Measurements from ENCODE around the gene ADAT1.

ADAT1 gene

DNA sequence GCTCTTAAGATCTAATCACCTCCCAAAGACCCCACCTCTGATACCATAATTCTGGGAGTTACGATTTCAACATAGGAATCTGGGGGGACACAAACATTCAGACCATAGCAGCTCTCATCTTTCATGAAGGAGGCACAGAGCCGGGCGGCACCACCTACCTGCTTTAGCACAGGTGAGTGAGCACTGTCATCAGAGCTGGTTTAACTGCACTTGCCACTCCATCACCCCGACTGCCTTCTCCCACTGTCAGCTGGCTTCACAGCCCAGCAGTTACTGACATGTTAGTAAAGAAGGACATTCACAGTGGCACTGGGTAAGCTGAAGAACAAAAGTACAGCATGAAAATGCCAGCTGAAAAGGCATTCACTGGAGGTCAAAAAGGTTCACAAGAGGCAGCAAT is 34.4 kb downstream of the ADAT1 start:
- H3K4me2 ChIP-seq (ENCODE audit: low read depth, low read length): no peak overlapping the region

DNA sequence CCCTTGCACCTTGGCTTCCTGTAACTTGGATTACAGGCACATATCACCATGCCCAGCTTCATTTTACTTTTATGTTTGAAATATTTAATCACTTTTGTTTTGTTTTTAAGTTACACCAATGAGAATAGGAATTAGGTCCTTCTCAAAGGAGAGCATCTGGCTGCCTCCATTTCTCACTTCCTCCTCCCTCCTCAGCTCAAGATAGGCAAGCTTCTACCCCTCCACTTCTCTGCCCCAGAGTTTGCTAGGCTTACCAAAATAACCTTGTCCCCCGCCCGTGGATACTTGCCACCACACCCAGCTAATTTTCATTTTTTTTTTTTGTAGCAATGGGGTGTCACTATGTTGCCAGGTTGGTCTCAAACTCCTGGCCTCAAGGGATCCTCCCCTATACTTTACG is 39.0 kb downstream of the ADAT1 start:
- H3K27ac ChIP-seq (ENCODE audit: low read length): no peak overlapping the region
- DNase-seq: no peak

More for the DNA sequence above, 34.4 kb downstream of the ADAT1 start:
- no peaks in the 10 kb centered on the region for H3K27me3 ChIP-seq (replicated peaks; ENCODE audit: insufficient read depth, low read length)
- H3F3A ChIP-seq (ENCODE audit: insufficient read depth, low read length): no peaks in the 10 kb centered on the region
- no peak overlapping the region for H2AFZ ChIP-seq (ENCODE audit: low read length)
- H3K79me2 ChIP-seq (ENCODE audit: low read length): no peaks in the 10 kb centered on the region
- H3K9me3 ChIP-seq (replicated peaks; ENCODE audit: insufficient read depth, low read length): no peaks in the 10 kb centered on the region
- no peak overlapping the region for H3K27ac ChIP-seq (ENCODE audit: low read length)
- no peak overlapping the region for H3K9ac ChIP-seq (ENCODE audit: low read length)
- no peak for TF ChIP-seq CTCF (IDR thresholded peaks at IDR 0.05; ENCODE audit: low read length)
- TF ChIP-seq EZH2phosphoT487 (IDR thresholded peaks at IDR 0.05; ENCODE audit: low read length): no peak
- no peak for TF ChIP-seq EZH2 (optimal IDR thresholded peaks at IDR 0.05; ENCODE audit: low read depth, low read length)
- H3K4me1 ChIP-seq (ENCODE audit: low read length): no peaks in the 10 kb centered on the region
- DNase-seq: no peak
- H3K9me2 ChIP-seq (replicated peaks; ENCODE audit: insufficient read depth, low read length): no peaks in the 10 kb centered on the region
- no peaks in the 10 kb centered on the region for H4K20me1 ChIP-seq (ENCODE audit: insufficient read depth, low read length)
- H3K4me3 ChIP-seq (ENCODE audit: low read length): no peak overlapping the region
- H3K36me3 ChIP-seq (replicated peaks; ENCODE audit: insufficient read depth, low read length): no peaks in the 10 kb centered on the region

DNA sequence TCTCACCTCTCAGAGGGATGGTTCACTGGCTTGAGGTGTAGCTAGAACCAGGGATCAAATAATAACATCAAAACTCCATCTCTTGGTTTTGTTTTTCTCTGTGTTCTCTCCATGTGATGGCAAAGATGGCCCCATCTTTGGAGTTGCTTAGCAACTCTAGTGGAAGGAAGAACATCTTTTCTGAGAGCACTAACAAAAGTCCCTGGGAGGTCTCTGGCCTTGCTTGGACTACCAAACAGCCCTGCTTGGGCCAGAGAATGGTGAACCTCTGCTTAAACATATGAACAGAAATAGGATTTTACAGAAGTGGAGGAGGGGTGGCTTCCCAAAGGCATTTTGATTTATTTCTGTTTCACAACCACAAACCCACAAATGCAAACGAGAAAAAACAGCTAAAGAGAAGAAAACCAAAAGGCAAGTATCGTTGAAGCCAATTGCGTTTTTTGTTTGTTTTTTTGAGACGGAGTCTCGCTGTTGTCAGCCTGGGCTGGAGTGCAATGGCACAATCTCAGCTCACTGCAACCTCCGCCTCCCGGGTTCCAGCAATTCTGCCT is 43.7 kb downstream of the ADAT1 start:
- no peaks in the 10 kb centered on the region for H4K20me1 ChIP-seq (ENCODE audit: insufficient read depth, low read length)
- H3K79me2 ChIP-seq (ENCODE audit: low read length): no peaks in the 10 kb centered on the region
- no peak overlapping the region for H3K4me3 ChIP-seq (ENCODE audit: low read length)
- no peak for TF ChIP-seq EZH2phosphoT487 (IDR thresholded peaks at IDR 0.05; ENCODE audit: low read length)
- TF ChIP-seq EZH2 (optimal IDR thresholded peaks at IDR 0.05; ENCODE audit: low read depth, low read length): no peak
- no peak for TF ChIP-seq CTCF (IDR thresholded peaks at IDR 0.05; ENCODE audit: low read length)
- no peaks in the 10 kb centered on the region for H3K9me2 ChIP-seq (replicated peaks; ENCODE audit: insufficient read depth, low read length)
- DNase-seq: no peak
- H3K9me3 ChIP-seq (replicated peaks; ENCODE audit: insufficient read depth, low read length): no peaks in the 10 kb centered on the region
- H3K4me1 ChIP-seq (ENCODE audit: low read length): no peaks in the 10 kb centered on the region
- no peak overlapping the region for H3K27ac ChIP-seq (ENCODE audit: low read length)
- H2AFZ ChIP-seq (ENCODE audit: low read length): no peak overlapping the region
- no peaks in the 10 kb centered on the region for H3K27me3 ChIP-seq (replicated peaks; ENCODE audit: insufficient read depth, low read length)
- no peaks in the 10 kb centered on the region for H3F3A ChIP-seq (ENCODE audit: insufficient read depth, low read length)
- H3K4me2 ChIP-seq (ENCODE audit: low read depth, low read length): no peak overlapping the region
- no peaks in the 10 kb centered on the region for H3K36me3 ChIP-seq (replicated peaks; ENCODE audit: insufficient read depth, low read length)
- no peak overlapping the region for H3K9ac ChIP-seq (ENCODE audit: low read length)

More for the DNA sequence above, 39.0 kb downstream of the ADAT1 start:
- H3K9ac ChIP-seq (ENCODE audit: low read length): no peak overlapping the region
- no peaks in the 10 kb centered on the region for H3K9me3 ChIP-seq (replicated peaks; ENCODE audit: insufficient read depth, low read length)
- no peak overlapping the region for H3K4me2 ChIP-seq (ENCODE audit: low read depth, low read length)
- H2AFZ ChIP-seq (ENCODE audit: low read length): no peak overlapping the region
- no peaks in the 10 kb centered on the region for H3K27me3 ChIP-seq (replicated peaks; ENCODE audit: insufficient read depth, low read length)
- no peaks in the 10 kb centered on the region for H3K4me1 ChIP-seq (ENCODE audit: low read length)
- H3K79me2 ChIP-seq (ENCODE audit: low read length): no peaks in the 10 kb centered on the region
- H3F3A ChIP-seq (ENCODE audit: insufficient read depth, low read length): no peaks in the 10 kb centered on the region
- H3K36me3 ChIP-seq (replicated peaks; ENCODE audit: insufficient read depth, low read length): no peaks in the 10 kb centered on the region
- TF ChIP-seq EZH2 (optimal IDR thresholded peaks at IDR 0.05; ENCODE audit: low read depth, low read length) (no peak), CTCF (IDR thresholded peaks at IDR 0.05; ENCODE audit: low read length) (no peak), EZH2phosphoT487 (IDR thresholded peaks at IDR 0.05; ENCODE audit: low read length) (no peak)
- H3K4me3 ChIP-seq (ENCODE audit: low read length): no peak overlapping the region
- H4K20me1 ChIP-seq (ENCODE audit: insufficient read depth, low read length): no peaks in the 10 kb centered on the region
- no peaks in the 10 kb centered on the region for H3K9me2 ChIP-seq (replicated peaks; ENCODE audit: insufficient read depth, low read length)

Data from MM.1S (cell line).